ENCODE data around the gene TESK1.
A peak's percentile ranks its signal among the peaks of the same experiment; 100 is the strongest.

Gene TESK1

DNA sequence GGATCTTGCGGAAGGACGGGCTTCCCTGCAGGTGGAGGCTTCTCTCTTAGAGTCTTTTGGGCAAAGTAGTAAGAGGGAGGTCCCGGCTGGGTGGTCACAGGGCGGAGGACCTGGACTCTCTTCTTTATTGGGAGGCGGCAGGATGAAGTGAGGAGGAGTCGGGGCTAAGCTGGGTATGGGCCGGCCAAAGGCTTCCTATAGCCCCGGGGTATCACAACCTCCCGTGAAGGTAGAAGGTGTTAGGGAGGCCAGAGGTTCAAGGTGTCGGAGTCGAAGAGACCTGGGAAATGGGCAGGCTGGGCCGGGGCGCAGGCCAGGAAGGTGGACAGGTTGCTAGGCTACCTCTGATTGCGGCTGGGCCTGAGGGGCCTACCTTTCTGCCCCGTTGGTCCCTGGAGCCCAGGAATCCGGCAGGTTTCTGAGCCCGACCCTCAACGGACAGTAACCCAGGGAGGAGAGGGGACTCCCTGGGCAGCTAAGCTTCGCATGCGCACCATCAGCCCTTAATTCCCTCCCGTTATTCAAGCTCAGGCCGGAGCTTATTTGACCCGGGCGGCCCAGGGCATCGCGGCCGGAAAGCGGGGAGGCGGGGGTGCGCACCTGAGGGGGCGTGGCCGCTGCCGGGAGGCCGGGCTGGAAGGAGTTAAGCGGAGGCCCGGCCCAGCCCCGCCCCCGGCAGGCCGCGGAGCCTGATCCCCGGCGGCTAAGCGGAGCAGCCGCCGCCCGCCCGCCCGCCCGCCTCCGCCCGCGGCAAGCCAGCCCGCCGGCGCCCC lies at the start of gene TESK1:
TESK1 (plus strand) TSS at position 685 of the 773 bp plus-strand sequence. CDS start 358 bp downstream, outside the sequence.
- DNase-seq (ENCODE audit: low read depth in 1 of 2, low spot score in 1 of 2): peak; percentile 72 to 77

DNA sequence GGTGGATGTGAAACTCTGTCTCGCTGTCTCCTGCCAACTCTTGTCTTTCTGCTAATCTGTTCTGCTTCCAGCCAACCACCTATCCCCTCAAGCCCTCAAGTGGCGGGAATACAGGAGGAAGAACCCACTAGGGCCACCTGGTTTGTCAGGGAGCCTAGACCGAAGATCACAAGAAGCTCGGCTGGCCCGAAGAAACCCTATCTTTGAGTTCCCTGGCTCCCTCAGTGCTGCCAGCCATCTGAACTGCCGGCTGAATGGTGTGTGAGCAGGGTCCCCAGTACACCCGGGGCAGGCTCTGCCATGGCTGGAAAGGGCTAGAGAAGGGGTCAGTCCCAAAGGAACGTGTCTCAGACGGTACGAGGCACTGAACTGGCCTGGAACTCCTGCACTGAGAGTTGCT lies 49.2 kb upstream of the TESK1 start:
- DNase-seq (ENCODE audit: low read depth in 1 of 2, low spot score in 1 of 2): no peak

- no peak for DNase-seq (ENCODE audit: low read depth in 1 of 2, low spot score in 1 of 2)
These were observed 48.3 kb upstream of the TESK1 start for GRCh38 chr9:35556776-35557175.

DNA sequence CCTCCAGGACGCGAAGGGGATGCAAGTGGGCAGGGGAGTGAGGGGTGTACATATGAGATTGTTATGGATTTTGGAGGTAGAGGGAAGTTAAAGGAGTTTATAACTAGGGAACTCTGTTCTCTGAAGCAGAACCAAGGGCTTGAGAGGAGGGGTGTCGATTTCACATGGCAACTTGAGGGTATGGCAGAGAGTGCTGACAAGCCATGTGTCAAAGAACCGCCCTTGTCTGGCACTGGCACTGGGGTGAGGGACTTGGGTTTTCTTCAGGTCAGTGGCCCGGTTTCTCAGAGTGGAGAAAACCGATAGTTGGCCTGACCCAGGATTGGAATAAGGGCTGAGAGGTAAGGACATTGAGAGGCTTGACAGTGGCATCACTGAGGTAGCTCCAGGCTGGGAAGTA lies 47.7 kb upstream of the TESK1 start:
- DNase-seq (ENCODE audit: low read depth in 1 of 2, low spot score in 1 of 2): no peak

- no peak for DNase-seq (ENCODE audit: low read depth in 1 of 2, low spot score in 1 of 2)
These were observed 46.9 kb upstream of the TESK1 start for GRCh38 chr9:35558185-35558584.

DNA sequence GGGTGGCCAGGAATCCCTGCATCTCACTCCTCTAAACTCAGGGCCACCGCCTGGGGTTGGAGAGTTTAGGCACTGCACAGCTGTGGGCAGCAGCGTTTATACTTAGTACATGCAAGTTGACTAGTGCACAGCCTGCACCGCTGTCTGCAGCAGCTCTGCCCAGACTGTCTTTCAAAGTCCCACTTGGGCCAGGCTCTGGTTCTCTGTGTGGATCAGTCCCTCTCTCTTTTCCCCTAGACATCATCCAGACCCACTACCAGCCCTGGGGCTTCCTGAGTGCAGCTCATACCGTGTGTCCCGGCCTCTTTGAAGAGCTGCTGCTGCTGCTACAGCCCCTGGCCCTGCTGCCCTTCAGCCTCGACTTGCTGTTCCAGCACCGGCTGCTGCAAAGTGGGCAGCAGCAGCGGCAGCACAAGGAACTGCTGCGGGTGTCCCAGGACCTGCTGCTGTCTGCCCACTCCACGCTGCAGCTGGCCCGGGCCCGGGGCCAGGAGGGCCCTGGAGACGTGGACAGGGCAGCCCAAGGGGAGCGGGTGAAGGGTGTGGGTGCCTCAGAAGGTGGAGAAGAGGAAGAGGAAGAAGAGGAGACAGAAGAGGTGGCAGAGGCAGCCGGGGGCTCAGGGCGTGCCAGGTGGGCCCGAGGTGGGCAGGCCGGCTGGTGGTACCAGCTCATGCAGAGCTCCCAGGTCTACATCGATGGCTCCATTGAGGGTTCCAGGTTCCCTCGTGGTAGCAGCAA lies 45.1 kb upstream of the TESK1 start:
- no peak for DNase-seq (ENCODE audit: low read depth in 1 of 2, low spot score in 1 of 2)

- no peak for DNase-seq (ENCODE audit: low read depth in 1 of 2, low spot score in 1 of 2)
These were observed 44.3 kb upstream of the TESK1 start for GRCh38 chr9:35560625-35561337.

- no peak for DNase-seq (ENCODE audit: low read depth in 1 of 2, low spot score in 1 of 2)
These were observed 43.4 kb upstream of the TESK1 start for GRCh38 chr9:35561468-35562261.

GRCh38 chr9:35562895-35563780 lies 41.9 kb upstream of the TESK1 start:
- DNase-seq (ENCODE audit: low read depth in 1 of 2, low spot score in 1 of 2): no peak

- no peak for DNase-seq (ENCODE audit: low read depth in 1 of 2, low spot score in 1 of 2)
These were observed 41.3 kb upstream of the TESK1 start for GRCh38 chr9:35563791-35564197.

DNA sequence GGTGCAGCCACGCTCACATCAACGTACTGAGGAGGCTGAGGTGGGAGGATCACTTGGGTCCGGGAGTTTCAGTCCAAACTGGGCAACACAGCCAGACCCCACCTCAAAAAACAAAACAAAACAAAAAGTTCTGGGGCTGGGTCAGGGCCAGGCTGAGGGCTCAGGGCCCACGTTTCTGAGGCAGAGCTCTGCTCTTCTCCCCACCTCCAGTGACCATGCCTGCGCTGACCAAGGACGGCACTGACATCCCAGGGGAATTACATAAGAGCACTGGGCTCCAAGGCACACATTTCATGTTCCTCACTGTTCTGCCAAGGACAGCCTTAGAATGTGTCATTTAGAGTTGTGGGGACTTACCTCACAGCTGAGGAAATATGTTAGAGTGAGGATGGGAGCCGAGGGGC lies 40.4 kb upstream of the TESK1 start:
- no peak for DNase-seq (ENCODE audit: low read depth in 1 of 2, low spot score in 1 of 2)

GRCh38 chr9:35566417-35566816 lies 38.6 kb upstream of the TESK1 start:
- DNase-seq (ENCODE audit: low read depth in 1 of 2, low spot score in 1 of 2): no peak

- no peak for DNase-seq (ENCODE audit: low read depth in 1 of 2, low spot score in 1 of 2)
These were observed 36.9 kb upstream of the TESK1 start for GRCh38 chr9:35568196-35568595.

GRCh38 chr9:35569206-35569605 lies 35.9 kb upstream of the TESK1 start:
- DNase-seq (ENCODE audit: low read depth in 1 of 2, low spot score in 1 of 2): no peak

- DNase-seq (ENCODE audit: low read depth in 1 of 2, low spot score in 1 of 2): no peak
These were observed 34.2 kb upstream of the TESK1 start for GRCh38 chr9:35570709-35571504.

- no peak for DNase-seq (ENCODE audit: low read depth in 1 of 2, low spot score in 1 of 2)
These were observed 30.4 kb upstream of the TESK1 start for GRCh38 chr9:35574578-35575122.

GRCh38 chr9:35575478-35575877 lies 29.6 kb upstream of the TESK1 start:
- no peak for DNase-seq (ENCODE audit: low read depth in 1 of 2, low spot score in 1 of 2)

- DNase-seq (ENCODE audit: low read depth in 1 of 2, low spot score in 1 of 2): no peak
These were observed 27.6 kb upstream of the TESK1 start for GRCh38 chr9:35577486-35577885.

DNA sequence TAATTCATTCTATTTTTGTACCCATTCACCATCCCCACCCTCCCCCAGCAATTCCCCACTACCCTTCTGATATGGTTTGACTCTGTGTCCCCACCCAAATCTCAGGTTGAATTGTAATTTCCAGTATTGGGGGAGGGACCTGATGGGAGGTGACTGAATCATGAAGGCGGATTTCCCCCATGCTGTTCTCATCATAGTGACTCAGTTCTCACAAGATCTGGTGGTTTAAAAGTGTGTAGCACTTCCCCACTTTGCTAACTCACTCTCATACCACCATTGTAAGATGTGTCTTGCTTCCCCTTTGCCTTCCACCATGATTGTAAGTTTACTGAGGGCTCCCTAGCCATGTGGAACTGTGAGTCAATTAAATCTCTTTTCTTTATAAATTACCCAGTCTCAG lies 25.9 kb upstream of the TESK1 start:
- no peak for DNase-seq (ENCODE audit: low read depth in 1 of 2, low spot score in 1 of 2)
